Measurements from ENCODE around the gene EIF1AX. TPM values are rescaled to one million over a fixed set of nuclear protein-coding genes. Genes with fewer than 3 reads are reported as not detected.

Gene EIF1AX
- total and polyA plus RNA-seq, 2 of the 13 experiments (the other 11 are each of a cell fraction or from before 2014, with no cell fraction given), result 35.1 to 82.7 TPM

- TF ChIP-seq MLX (CRISPR knock-in tag; IDR thresholded peaks at IDR 0.05), result no peak
- TF ChIP-seq ZNF773 (CRISPR knock-in tag; IDR thresholded peaks at IDR 0.05; ENCODE audit: borderline replicate concordance), result no peak
- TF ChIP-seq ZNF761 (CRISPR knock-in tag; conservative IDR thresholded peaks at IDR 0.05), result no peak
- no peak for TF ChIP-seq RFX3 (CRISPR knock-in tag; IDR thresholded peaks at IDR 0.05)
- no peak for TF ChIP-seq TAF1 (CRISPR knock-in tag; IDR thresholded peaks at IDR 0.05)
- TF ChIP-seq SOX6 (IDR thresholded peaks at IDR 0.05), result no peak
- TF ChIP-seq SOX6 (CRISPR knock-in tag; IDR thresholded peaks at IDR 0.05), result no peak
- peak; percentile 97 for TF ChIP-seq ZHX1 (CRISPR knock-in tag; IDR thresholded peaks at IDR 0.05; ENCODE audit: low read depth)
- no peak for TF ChIP-seq ATF3 (CRISPR knock-in tag; IDR thresholded peaks at IDR 0.05)
- no peak for TF ChIP-seq ZNF10 (CRISPR knock-in tag; IDR thresholded peaks at IDR 0.05; ENCODE audit: borderline replicate concordance, low read depth)
- TF ChIP-seq ZMYM2 (CRISPR knock-in tag; IDR thresholded peaks at IDR 0.05), result no peak
- TF ChIP-seq ZNF484 (CRISPR knock-in tag; IDR thresholded peaks at IDR 0.05; ENCODE audit: borderline replicate concordance, low read depth), result no peak
- no peak for TF ChIP-seq ZBTB10 (CRISPR knock-in tag; IDR thresholded peaks at IDR 0.05; ENCODE audit: borderline replicate concordance)
- no peak for TF ChIP-seq THAP11 (CRISPR knock-in tag; IDR thresholded peaks at IDR 0.05)
- TF ChIP-seq POGZ (CRISPR knock-in tag; IDR thresholded peaks at IDR 0.05), result no peak
- no peak for TF ChIP-seq DBP (CRISPR knock-in tag; IDR thresholded peaks at IDR 0.05; ENCODE audit: not compliant biosample characterization)
- TF ChIP-seq HNF1B (CRISPR knock-in tag; IDR thresholded peaks at IDR 0.05), result no peak
- no peak for TF ChIP-seq NCOA1 (CRISPR knock-in tag; IDR thresholded peaks at IDR 0.05)
- no peak for TF ChIP-seq SNRNP70 (IDR thresholded peaks at IDR 0.05; ENCODE audit: low read depth, low read length)
- TF ChIP-seq ZNF414 (CRISPR knock-in tag; IDR thresholded peaks at IDR 0.05), result no peak
- TF ChIP-seq ZNF563 (CRISPR knock-in tag; IDR thresholded peaks at IDR 0.05), result no peak; the same call in 1 of the 2 replicates
Observed at GRCh38 chrX:20116577-20117240, 24.9 kb downstream of the EIF1AX start, which contains the start of gene MAP7D2 (continued).
